Endothelial cell (in vitro differentiated cells): ENCODE results near the gene CAP2. TPM values are rescaled to one million over a fixed set of nuclear protein-coding genes. Genes with fewer than 3 reads are reported as not detected.
A peak's percentile ranks its signal among the peaks of the same experiment; 100 is the strongest.

Experiments used
- DNase-seq: peaks from one replicate; pipeline ENCODE4 v3.0.0; 2021; ENCODE audit warnings: low spot score
- H3K27ac Mint-ChIP-seq: one replicate; pipeline ENCODE4 v1.8.0; 2021; ENCODE audit warnings: mixed read lengths, inconsistent platforms; ENCODE audit not compliant: unreplicated experiment
- H3K27me3 Mint-ChIP-seq: one replicate; pipeline ENCODE4 v1.8.0; 2021; ENCODE audit warnings: mild to moderate bottlenecking, moderate library complexity, mixed read lengths, inconsistent platforms; ENCODE audit not compliant: unreplicated experiment
- H3K36me3 Mint-ChIP-seq: one replicate; pipeline ENCODE4 v1.8.0; 2021; ENCODE audit warnings: mild to moderate bottlenecking, low read depth, mixed read lengths, inconsistent platforms; ENCODE audit not compliant: unreplicated experiment
- H3K4me1 Mint-ChIP-seq: one replicate; pipeline ENCODE4 v1.8.0; 2021; ENCODE audit warnings: mild to moderate bottlenecking, mixed read lengths, inconsistent platforms; ENCODE audit not compliant: unreplicated experiment
- H3K4me3 Mint-ChIP-seq: one replicate; pipeline ENCODE4 v1.8.0; 2021; ENCODE audit warnings: mild to moderate bottlenecking, mixed read lengths, inconsistent platforms; ENCODE audit not compliant: unreplicated experiment
- H3K9me3 Mint-ChIP-seq: one replicate; pipeline ENCODE4 v1.8.0; 2021; ENCODE audit warnings: mixed read lengths, inconsistent platforms; ENCODE audit not compliant: unreplicated experiment
- total RNA-seq: library from RNA; stranded (reverse); fragmentation: NEBNext Ultra II Directional; extraction: Animal tissue kit (Norgen Biotek cat#: 25700); gene quantifications from one replicate; pipeline ENCODE4 v1.2.1, GENCODE V29; 2021; ENCODE audit not compliant: unreplicated experiment
- TF ChIP-seq, protein P1 (sequence below): fragments of 200-600 bp; sonication (generic); IDR thresholded peaks from one replicate; pipeline ENCODE4 v1.5.0; 2021; ENCODE audit warnings: antibody characterized with exemption; ENCODE audit not compliant: unreplicated experiment

CAP2 gene
- total RNA-seq, 1 donor from 2014 or later: 4.4 TPM

GRCh38 chr6:17493286-17493685 lies 99.9 kb downstream of the CAP2 start:
- DNase-seq: no peak
- H3K9me3 Mint-ChIP-seq: no peaks in the 10 kb centered on the region
- TF ChIP-seq, protein P1, sequence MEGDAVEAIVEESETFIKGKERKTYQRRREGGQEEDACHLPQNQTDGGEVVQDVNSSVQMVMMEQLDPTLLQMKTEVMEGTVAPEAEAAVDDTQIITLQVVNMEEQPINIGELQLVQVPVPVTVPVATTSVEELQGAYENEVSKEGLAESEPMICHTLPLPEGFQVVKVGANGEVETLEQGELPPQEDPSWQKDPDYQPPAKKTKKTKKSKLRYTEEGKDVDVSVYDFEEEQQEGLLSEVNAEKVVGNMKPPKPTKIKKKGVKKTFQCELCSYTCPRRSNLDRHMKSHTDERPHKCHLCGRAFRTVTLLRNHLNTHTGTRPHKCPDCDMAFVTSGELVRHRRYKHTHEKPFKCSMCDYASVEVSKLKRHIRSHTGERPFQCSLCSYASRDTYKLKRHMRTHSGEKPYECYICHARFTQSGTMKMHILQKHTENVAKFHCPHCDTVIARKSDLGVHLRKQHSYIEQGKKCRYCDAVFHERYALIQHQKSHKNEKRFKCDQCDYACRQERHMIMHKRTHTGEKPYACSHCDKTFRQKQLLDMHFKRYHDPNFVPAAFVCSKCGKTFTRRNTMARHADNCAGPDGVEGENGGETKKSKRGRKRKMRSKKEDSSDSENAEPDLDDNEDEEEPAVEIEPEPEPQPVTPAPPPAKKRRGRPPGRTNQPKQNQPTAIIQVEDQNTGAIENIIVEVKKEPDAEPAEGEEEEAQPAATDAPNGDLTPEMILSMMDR: no peak
- H3K4me3 Mint-ChIP-seq: no peak overlapping the region
- no peak overlapping the region for H3K27ac Mint-ChIP-seq
- no peaks in the 10 kb centered on the region for H3K36me3 Mint-ChIP-seq
- peaks cover 38% of the 10 kb centered on the region for H3K4me1 Mint-ChIP-seq
- peaks cover 4% of the 10 kb centered on the region for H3K27me3 Mint-ChIP-seq

DNA sequence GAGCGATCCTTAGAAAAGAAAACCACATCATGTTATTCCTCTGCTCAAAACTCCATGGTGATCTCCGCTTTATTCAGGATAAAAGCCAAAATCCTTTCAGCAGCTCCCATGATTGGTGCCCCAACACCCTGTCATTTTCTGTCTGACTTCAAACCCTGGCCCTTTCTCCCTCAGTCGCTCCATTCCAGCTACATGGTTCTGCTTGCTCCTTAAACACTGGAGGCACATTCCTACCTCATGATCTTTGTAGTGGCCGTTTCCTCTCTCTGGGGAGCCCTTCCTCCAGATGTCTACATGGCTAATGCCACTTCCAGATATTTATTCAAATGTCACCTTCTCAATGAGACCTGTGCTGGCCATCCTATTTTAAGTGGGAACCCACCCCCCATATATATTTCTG lies 100.8 kb downstream of the CAP2 start:
- Mint-ChIP-seq H3K27me3 (peaks cover 4% of the 10 kb centered on the region), H3K4me3 (no peak overlapping the region), H3K4me1 (peaks cover 39% of the 10 kb centered on the region), H3K27ac (no peak overlapping the region), H3K36me3 (no peaks in the 10 kb centered on the region), H3K9me3 (no peaks in the 10 kb centered on the region)
- TF ChIP-seq, protein P1: no peak
- no peak for DNase-seq

- Mint-ChIP-seq H3K9me3 (no peaks in the 10 kb centered on the region), H3K27me3 (peaks cover 4% of the 10 kb centered on the region), H3K27ac (no peak overlapping the region), H3K4me3 (no peak overlapping the region), H3K36me3 (no peaks in the 10 kb centered on the region), H3K4me1 (peaks cover 39% of the 10 kb centered on the region)
- TF ChIP-seq, protein P1: no peak
- DNase-seq: no peak
Measured at GRCh38 chr6:17494919-17495318, 101.5 kb downstream of the CAP2 start.

DNA sequence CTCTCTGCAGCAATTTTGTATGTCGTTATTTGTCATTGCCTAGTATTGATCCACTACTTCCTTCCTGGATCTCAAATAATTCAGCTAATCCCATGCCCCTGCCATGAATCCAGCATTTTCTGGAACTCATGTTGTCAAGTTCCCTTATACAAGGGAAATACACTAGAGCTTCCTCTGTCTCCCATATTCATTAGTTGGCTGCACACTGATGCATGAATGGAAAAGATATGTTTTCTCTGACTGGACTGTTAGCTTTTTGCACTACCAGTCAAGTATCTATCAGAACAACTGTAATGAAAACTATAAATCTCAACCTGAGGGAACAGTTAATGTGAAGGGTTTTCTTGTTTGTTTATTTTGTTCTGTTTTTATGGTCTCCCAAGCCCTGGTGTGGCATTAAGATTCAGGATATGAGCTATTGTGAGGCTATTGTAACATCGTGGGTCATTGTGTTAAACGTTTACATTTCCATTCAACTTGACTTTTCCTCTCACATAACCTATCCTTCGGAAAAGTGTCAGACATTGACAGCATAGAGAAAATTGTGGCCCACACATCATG lies 104.2 kb downstream of the CAP2 start:
- Mint-ChIP-seq H3K27me3 (peaks cover 4% of the 10 kb centered on the region), H3K9me3 (no peaks in the 10 kb centered on the region), H3K27ac (peak overlapping the region; percentile 53), H3K4me3 (no peak overlapping the region), H3K4me1 (peaks cover 25% of the 10 kb centered on the region), H3K36me3 (no peaks in the 10 kb centered on the region)
- TF ChIP-seq, protein P1: no peak
- DNase-seq: no peak

- no peak for DNase-seq
- H3K4me3 Mint-ChIP-seq: no peak overlapping the region
- TF ChIP-seq, protein P1: no peak
Measured at GRCh38 chr6:17501442-17501841, 108.0 kb downstream of the CAP2 start.

More at GRCh38 chr6:17501442-17501841, 108.0 kb downstream of the CAP2 start:
- Mint-ChIP-seq H3K4me1 (peaks cover 12% of the 10 kb centered on the region), H3K36me3 (no peaks in the 10 kb centered on the region), H3K27me3 (no peaks in the 10 kb centered on the region), H3K9me3 (no peaks in the 10 kb centered on the region), H3K27ac (no peak overlapping the region)
